HL-60 (cell line): ENCODE measurements around the gene SARNP.

Experiments
- DNase-seq, 2 experiments: peaks; one replicate each; pipeline ENCODE4 v3.0.0-alpha.2; 2010 to 2020; ENCODE audit warnings: low read depth in 1 of 2, low spot score in 1 of 2
- H3K27ac ChIP-seq: fragments of 250-450 bp; sonication (Bioruptor Pico); replicated peaks from 2 replicates; pipeline ENCODE4 v1.5.1; 2020; ENCODE audit warnings: mild to moderate bottlenecking, moderate library complexity
- H3K27me3 ChIP-seq: fragments of 250-450 bp; sonication (Bioruptor Pico); 2 replicates; pipeline ENCODE4 v1.5.1; 2021; ENCODE audit warnings: mild to moderate bottlenecking, moderate library complexity; ENCODE audit not compliant: insufficient read depth, poor library complexity, severe bottlenecking
- H3K4me3 ChIP-seq: replicated peaks from 2 replicates; pipeline ENCODE4 v1.5.1; 2011; ENCODE audit warnings: mild to moderate bottlenecking, control low read depth, low read length; ENCODE audit not compliant: insufficient read depth
- CTCF ChIP-seq: IDR thresholded peaks from one replicate; pipeline ENCODE4 v1.5.1; 2011; ENCODE audit warnings: low read length, control low read depth, inconsistent platforms; ENCODE audit not compliant: insufficient read depth
- GABPA ChIP-seq: IDR thresholded peaks from 2 replicates; pipeline ENCODE4 v1.6.1; 2012; ENCODE audit warnings: low read depth
- POLR2AphosphoS5 ChIP-seq: IDR thresholded peaks from 2 replicates; pipeline ENCODE4 v1.6.1; 2012; ENCODE audit warnings: low read depth
- REST ChIP-seq: IDR thresholded peaks from 2 replicates; pipeline ENCODE4 v1.6.1; 2012; ENCODE audit warnings: low read depth; ENCODE audit not compliant: insufficient replicate concordance
- SPI1 ChIP-seq: IDR thresholded peaks from 2 replicates; pipeline ENCODE4 v1.6.1; 2012; ENCODE audit warnings: low read depth, mild to moderate bottlenecking, borderline replicate concordance

SARNP gene

GRCh38 chr12:55734595-55734994, 82.9 kb downstream of the SARNP start:
- no peak overlapping the region for H3K27ac ChIP-seq
- DNase-seq = no peak
- TF ChIP-seq CTCF (no peak), POLR2AphosphoS5 (no peak), REST (no peak), GABPA (no peak), SPI1 (no peak)
- no peak overlapping the region for H3K4me3 ChIP-seq
- H3K27me3 ChIP-seq = no peaks in the 10 kb centered on the region

- no peak for TF ChIP-seq CTCF
- no peak for TF ChIP-seq GABPA
- no peak for TF ChIP-seq POLR2AphosphoS5
- TF ChIP-seq SPI1 = no peak
- TF ChIP-seq REST = no peak
- no peak for DNase-seq
- no peak overlapping the region for H3K27ac ChIP-seq
- H3K27me3 ChIP-seq = no peaks in the 10 kb centered on the region
- no peak overlapping the region for H3K4me3 ChIP-seq
These were observed 83.7 kb downstream of the SARNP start for GRCh38 chr12:55733858-55734257.

GRCh38 chr12:55733021-55733555, 84.4 kb downstream of the SARNP start:
- no peak overlapping the region for H3K4me3 ChIP-seq
- H3K27ac ChIP-seq = no peak overlapping the region
- TF ChIP-seq CTCF (no peak), POLR2AphosphoS5 (no peak), SPI1 (no peak), REST (no peak), GABPA (no peak)
- no peaks in the 10 kb centered on the region for H3K27me3 ChIP-seq
- no peak for DNase-seq
